Activated T-helper 1 cell treated with Interleukin-2 at 50 U/mL for 16 hours (primary cell): ENCODE measurements around the gene FGFR3.

Experiments
- DNase-seq: peaks from one replicate; pipeline ENCODE4 v3.0.0-alpha.2; 2020; ENCODE audit warnings: low read depth

FGFR3 gene

DNA sequence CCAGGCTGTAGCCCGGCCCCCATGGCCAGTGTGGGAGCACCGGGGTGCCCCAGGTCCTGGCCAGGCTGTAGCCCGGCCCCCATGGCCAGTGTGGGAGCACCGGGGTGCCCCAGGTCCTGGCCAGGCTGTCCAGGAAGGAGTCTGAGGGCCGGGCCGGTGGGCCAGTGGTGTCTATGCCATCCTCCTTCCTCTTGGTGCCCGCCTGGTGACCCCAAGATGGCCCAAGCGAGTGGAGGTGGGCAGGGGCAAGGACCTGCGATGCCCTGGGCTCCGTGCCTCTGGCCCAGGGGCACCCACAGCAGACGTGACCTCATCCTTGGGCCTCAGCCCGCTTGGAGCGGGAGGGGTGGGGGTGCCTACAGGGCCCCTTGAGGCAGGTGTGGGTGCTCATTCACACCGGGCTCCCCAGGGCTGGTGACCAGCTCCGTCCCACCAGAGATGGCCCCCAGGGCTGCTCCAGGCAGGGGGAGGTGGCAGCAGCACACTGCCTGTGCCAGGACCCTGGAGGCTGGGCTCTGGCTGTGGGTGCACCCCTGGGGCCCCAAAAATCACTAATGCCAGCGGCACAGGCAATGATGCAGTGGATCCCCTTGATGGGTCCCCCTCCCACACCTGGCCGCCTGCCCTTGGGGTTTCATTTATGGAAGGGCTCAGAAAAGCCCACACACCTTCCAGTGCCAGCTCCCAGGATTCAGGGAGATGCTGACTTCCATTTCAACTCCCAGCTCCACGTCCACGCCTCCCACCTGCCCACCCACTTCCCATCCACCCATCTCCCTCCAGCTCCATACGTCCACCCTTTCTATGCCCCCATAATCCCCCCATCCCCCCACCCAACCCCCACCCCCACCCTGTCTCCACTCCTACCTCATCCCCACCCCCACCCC is 36.0 kb upstream of the FGFR3 start:
- DNase-seq: no peak

DNA sequence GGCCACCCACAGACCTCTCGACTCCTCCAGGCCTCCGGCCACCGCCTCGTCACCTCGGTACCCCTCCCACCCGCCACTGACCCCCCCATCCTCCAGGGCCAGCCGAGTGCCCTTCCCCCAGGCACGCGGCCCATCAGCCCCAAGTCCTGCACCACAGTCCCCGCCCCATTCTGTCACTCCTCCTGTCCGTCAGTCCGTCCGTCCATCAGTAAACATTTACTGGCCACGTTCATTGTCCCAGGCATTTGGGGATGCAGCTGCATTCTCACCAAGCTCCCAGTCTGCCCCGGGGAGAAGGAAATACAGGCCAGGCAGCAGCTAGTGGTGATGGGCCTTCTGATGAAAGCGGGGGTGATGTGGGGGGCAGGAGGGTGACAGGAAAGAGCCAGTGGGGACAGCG is 35.3 kb upstream of the FGFR3 start:
- DNase-seq: no peak

DNA sequence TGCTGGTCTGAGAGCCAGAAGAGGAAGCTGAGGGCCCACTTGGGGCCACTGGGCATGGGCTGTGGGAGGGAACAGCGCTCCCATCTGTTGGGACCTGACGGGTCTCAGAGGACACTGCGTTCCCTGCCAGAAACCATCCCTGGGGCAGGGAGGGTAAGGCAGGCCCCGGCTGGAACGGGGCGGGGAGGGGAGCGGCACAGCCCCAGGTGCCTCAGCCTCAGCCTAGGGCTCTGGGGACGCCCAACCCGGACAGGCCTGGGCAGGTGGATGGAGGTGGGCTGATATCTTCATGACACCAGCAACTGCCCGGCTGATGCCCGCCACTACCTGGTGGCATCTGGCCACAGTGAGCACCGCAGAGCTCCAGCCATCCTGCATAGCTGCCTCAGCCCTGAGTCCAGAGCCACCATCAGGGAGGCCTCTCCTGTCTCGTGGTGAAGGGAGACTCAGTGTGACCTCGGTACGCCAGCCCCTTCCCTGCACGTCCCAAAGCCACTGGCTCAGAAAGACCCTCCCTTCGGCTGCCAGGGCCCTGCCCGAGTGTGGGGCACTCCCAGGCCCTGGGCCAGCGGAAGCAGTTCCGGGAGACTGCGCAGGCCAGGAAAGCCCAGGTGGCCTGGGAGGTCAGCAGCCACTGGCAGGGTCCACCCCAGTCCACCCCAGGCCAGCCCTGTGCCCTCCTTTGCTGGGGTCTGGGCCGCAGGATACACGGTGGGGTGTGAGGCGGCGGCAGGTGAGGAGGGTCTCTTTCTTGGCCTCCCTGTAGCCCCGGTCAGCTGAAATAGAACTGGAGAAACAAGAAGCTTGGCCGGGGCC is 34.6 kb upstream of the FGFR3 start:
- no peak for DNase-seq

DNA sequence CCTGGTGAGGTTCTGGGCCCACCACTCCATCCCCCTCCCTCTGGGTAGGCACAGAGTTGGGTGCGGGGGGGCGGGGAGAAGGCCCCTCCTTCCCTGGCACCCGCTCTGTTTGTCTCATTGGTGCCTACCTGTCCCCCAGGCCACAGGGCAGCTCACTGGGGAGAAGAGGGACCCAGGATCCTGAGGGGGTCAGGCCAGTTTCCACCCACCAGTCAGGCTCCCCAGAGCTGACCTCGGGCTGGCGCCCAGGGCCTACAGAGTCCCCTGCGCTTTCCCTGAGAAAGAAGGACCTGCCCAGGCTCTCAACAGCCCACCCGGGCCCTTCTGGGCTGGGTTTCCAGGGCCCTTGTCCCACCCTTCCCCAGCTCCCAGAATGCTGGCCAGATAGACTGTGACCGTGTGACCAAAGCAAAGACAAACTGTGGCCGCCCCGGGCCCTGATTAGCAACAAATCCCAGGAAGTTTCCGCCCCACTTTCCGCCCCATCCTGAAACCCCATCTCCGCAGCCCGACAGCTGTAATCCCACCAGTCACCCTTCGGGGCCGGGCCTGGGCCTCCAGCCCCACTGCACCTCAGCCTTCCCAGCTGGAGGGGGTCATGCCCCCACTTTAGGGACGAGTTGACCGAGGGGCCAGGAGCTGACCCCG is 33.8 kb upstream of the FGFR3 start:
- no peak for DNase-seq

DNA sequence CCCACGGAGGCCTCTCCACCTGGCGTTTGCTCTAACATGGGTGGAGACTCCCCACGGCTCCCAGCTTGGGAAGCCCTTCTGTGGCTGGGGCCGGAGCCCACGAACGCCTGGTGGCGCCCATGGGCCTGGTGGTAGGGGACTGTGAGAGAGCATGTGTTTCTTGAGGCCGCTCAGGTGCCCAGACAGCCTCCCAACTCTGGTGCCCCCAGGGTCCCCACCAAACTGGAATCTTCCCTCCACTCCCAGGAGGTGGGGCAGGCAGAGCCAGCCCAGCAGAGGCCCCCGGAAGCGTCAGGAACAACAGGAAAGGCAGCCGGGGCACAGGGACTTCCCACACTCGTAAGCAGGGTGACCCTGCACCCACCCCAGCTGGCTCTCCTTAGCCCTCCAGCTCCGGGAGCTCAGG is 33.3 kb upstream of the FGFR3 start:
- DNase-seq: no peak

DNA sequence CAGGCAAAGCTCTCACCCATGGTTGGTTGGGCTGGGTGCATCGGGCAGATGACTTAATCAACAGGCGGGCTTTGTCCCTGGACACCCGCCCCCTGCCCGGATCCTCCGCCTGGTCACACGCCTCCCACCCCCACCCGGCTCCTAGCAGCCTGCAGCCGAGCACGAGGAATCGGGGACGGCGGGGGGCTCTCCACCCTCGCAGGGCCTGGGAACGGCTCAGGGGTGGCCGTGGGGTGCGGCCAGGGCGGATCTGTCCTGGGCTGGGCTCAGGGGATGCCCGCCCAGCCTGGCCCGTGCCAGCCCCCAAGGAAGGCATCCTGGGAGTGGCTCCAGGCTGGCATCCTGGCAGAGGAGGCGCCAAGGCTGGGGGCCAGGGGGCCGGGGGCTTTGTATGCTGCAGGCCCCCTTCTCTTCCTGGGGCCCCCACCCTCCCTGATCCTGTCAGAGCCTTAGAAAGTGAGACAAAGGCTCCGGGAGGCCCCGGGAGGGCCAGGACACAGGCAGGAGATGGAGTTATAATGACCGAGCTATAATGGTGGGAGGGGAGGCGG is 32.5 kb upstream of the FGFR3 start:
- no peak for DNase-seq

DNA sequence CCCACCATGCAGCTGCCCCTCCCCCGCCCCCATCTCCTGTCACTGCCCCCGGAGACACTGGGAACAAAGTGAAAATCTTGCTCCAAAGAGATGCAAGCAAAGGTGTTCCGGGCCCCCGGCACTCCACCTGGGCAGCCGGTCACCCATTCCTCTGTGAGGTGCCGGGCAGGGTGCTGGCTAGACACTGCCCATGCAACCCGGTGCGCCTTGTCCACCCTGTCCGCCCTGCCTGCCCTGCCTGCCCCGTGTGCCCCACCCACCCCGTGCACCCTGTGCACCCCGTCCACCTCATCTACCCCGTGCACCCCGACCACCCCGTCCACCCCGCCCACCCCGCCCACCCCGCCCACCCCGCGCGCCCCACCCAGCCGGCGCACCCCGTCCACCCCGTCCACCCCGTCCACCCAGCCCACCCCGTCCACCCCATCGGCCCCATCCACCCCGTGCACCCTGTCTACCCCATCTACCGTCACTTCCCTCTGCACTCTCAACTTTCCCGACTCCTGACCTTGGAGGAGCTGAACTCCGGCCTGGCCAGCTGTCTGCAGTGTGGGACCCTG is 31.9 kb upstream of the FGFR3 start:
- DNase-seq: no peak

DNA sequence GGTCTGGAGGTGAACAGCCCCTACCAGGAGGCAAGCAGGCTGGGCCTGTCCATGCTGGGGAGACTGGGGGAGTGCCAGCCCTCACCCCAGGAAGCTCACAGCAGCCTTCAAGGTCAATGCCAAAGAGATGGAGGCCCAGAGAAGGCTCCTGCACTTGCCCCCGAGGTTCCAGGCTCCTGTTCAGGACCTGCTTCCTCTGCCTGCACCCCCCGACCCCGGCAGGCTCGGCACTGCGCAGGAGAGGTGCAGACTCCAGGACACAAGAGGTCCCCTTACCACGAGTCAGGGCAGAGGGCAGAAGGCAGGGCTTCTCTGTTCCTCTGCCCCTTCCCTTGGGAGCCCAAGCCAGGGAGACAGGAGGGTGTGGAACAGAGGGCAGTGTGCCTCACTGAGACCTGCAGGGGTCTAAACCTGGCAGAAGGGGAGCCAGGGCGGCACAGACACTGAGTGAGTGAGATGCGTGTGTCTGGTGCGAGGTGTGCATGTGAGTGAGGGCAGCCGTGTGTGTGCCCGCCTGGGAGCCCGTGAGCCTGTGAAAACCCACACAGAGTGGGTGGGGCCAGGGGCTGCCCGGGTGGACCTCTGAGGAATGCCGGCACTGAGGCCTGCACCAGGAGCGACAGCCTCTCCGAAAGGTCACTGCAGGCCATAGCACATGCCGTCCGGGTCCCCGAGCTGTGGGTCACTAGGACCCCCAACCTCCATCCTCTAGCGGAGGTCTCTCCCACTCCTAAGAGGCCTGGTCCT is 30.7 kb upstream of the FGFR3 start:
- DNase-seq: no peak

DNA sequence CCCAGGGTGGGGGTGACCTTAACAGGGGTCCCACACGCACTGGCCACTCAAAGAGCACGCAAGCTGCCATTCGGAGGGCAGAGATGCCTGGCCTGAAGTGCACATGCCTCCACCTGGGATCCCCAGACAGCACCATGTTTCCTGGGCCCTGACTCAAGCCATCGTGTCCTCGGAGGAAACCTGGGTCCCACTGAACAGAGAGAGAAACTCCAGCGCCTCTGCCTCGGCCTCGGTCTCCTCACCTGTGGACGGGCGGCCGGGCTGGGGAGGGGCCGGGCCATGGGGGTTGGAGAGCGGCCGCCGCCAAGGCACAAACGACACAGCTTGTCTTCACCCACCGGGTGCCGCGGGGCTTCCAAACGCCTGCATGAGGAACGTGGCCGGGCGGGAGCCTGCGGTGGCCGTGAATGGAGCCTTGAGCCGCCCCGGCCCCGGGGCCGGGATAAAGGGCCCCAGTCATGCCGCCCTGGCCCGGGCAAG is 30.0 kb upstream of the FGFR3 start:
- DNase-seq: no peak

DNA sequence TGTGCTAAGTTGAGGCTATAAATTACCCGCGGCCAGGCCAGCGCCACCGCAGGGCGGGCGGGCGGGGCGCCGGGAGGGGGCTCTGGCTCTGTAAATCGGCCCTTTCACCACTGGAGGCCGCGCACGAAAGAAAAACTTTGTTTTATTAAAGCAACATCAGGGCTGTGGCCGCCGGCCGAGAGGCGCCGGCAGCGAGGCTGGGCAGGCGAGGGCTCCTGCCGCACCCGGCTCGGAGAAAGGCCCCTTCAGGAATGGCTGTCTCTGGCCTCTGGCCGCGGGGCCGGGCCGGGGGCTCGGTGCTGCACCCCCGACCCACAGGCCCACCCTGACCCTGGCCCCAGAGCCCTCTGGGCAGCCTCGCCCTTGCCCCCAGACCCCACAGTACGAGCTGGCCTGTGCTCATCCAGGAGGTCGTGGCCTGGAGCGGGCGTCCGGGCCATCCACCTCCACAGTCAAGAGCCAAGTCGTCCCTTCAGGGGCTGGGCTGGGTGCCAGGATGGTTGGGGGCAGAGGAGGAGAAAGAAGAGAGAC is 29.5 kb upstream of the FGFR3 start:
- no peak for DNase-seq

DNA sequence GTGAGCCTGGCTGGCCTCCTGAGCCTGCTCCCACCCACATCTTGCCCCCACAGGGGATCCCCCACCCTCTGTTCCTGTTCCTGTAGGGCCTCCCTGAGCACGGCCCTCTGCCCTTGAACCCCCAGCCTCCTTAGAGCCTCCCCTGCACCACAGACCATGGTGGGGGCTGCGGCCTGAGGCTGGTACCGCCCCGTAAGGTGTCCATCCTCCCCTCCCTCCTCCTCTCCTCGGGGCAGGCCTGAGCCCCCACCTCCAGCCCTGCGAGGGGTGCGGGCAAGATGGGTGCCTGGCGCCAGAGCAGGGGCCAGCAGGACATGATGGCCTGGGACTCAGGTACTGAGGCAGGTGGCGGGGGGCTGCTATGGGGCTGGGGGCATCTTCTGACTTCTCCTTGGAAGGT is 28.4 kb upstream of the FGFR3 start:
- DNase-seq: no peak

DNA sequence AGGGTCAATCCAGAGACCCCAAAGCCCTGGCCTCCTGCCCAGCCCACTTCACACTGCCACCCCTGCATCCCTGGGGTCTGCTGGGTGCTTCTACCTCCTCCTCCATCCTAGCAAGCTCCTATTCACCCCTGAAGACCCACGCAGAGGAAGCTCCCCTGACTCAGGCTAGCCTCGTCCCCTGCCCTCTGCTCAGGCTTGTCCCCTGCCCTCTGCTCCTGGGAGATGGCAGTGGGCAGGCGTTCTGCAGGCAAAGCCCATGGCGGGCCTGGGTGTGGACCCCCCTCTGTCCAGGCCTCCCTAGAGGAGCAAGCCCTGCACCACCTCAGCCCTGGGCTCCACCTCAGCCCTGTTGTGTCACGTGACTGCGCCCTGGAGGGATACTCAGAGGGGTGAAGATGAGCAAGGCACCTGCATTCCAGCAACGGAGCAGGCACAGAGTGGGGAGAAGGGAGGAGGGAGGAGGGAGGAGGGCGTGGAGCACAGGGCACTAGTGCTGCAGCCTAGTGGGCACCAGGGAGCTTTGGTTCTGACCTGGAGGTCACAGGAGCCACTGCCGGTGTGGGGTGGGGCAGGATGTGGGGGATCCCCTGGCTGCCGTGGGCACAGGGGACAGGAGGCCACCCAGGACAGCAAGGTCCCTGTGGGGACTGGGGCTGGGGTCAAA is 27.6 kb upstream of the FGFR3 start:
- no peak for DNase-seq

DNA sequence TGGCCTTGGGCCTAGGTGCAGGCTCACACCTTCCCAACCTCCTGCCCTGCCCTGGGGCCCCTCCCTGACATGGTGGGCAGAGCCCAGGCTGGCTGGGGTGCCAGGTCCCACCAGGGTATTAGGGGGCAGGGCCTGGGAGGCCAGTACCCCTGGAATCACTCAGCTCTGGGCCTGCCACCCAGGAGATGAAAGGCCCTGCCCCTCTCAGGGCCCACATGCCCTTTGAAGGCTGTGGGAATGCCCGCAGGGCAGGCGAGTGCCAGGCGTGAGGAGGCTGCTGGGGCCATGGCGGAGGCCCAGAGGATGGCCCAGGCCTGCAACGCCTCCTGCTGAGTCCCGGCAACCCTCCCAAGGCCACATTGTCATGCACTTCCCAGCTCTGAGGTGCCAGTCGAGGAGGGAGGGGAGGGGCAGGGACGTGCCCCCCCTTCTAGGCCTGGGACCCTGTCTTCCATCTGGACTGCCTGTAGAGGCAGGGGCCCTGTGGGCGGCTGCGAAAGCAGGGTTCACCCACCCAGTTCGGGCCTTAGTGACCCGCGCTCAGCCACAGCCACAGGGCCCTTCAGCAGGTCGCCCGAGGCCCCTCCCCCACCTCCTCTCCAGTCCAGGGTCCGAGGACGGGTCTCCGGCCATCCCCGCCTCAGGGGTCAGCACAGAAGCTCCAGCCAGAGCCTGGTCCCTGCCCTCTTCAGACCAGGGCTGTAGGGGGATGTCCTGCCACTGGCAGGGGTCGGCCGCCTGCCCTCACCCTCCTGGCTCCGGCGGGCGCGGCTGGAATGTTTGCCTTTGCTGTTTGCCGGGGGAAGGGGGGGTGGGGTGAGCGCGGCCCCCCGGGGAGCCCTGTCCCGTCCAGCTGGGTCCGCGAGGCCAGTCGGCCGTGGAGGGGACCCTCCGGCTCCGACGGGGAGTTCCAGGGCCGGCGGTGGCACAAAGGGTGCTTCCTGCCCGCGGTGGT is 26.7 kb upstream of the FGFR3 start:
- DNase-seq: no peak

DNA sequence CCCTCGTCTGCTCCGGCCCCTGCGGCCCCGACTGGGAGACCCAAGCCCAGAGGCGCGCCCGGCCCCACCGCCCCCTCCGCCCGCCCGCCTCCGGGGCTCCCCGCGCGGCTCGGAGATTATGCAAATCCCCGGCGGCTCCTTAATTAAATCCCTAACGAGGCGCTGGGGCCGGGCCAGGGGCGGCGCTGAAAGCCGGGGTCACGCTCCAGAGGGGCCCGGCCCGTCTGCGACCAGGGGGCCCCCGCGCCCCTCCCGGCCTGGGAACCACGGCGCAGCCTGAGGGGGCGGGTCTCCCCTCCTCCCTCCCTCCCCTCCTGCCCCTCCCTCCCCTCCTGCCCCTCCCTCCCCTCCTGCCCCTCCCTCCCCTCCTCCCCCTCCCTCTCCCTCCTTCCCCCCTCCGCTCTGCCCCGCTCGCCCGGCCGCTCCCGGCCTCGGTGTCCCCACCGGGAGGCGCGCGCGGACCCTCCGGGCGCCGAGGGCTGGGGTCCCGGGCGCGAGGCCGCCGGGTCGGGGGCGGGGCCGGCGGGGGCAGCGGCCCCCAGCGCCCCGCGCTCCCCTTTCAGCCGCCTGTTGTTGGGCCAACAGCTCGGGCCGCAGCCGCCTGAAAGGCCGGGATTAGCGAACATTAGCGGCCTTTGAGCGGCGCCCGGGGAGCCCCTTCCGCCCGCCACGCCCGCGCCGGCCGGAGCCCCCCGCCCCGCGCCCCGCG is 25.9 kb upstream of the FGFR3 start:
- DNase-seq: no peak

DNA sequence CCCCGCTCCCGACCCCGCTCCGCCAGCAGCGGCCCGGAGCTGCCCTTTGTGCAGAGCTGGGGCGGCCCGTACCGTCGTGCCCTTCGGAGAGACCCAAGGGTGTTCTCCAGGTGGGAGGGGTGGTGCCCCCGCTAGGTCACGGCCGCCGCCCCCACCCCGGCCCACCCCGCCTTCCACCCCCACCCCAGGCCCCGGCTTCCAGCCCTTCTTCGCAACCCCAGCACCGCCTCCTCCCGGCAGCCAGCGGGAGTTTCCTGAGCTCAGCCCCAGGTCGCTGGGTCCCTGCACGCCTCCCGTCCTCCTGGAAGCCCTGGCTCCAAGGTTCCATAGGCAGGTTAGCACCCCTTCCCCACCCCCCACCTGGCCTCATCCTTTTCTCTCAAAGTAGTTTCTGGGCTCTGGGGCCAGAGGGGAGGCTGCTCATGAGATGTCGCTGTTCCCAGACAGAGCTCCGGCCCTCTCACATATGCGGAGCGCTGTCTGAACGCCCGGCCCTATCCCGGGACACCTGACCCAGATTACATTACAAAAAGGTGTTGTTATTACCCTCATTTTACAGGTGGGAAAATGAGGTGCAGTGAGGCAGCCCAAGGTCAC is 25.2 kb upstream of the FGFR3 start:
- no peak for DNase-seq

DNA sequence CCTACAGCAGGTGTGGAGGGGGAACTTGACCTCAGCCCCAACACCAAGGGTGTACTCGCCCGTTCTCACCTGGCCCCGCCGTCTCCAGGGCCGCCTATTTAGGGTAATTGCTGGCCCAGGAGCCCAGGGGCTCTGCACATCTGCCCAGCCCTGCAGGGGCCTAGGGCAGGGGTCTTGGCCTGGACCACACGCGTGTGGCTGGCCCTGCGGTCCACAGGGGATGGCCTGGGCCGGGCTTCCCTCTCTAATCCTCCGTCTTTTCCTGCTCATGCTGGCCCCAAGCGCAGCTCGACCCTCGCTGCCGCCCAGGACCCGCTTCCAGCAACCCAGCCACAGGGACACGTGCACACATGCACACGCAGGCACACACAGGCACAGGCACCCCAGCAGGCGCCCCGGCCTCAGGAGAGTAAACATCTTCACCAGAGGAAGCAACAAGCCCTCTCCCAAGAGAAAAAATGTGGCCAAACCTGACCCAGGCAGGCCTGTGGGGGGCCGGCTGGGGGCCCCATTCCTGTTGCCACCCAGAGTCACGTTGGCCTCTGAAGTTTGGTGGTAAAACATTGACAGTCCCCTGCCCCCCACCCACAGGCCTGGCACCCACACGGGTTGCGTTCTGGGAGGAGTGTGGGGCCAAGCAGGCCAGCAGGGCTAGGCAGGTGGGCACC is 24.6 kb upstream of the FGFR3 start:
- no peak for DNase-seq

DNA sequence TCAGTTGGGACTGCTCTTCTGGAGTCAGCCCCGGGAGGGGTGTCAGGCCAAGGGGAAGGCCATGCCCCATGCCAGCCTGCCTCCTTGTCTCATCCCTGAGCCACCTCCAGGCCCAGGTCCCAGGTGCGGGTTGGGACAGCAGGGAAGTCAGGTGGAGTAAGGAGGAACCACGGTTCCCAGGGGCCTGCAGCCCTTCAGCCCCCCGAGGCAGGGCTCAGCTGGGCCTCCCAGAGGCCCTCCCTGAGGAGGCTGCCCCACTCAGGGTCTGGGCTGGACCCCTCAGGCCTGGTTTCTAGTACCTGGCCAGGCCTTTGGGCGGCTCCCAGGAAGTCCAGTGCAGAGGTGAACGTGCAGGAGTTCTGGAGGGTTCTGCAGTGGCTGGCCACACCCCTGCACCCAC is 23.4 kb upstream of the FGFR3 start:
- no peak for DNase-seq

DNA sequence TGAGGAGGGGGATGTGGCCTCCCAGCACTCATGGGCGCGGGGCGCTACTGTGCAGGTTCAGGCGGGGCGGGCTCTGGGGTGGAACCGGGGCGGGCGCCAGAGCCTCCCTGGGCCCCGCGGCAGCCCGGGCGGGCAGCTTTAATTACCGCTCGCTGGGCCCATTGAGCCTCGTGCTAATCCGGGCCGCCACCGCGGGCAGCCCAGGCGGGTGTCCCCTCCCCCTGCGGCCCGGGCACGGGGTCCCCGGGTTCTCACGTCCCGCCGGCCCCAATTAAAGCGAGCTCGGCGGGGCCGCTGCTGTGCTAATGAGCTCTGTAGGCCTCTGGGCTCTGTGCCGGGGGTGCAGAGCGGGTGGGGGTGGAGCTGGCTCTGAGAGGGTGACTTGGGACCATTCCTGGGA is 22.8 kb upstream of the FGFR3 start:
- DNase-seq: no peak
